Thyroid gland (tissue), 4 donors: ENCODE measurements around the gene DLG2. TPM values are rescaled to one million over a fixed set of nuclear protein-coding genes. Genes with fewer than 3 reads are reported as not detected.

Source experiments
- DNase-seq, 2 donors: peaks; one replicate each; pipeline ENCODE4 v3.0.0-alpha.2; 2019
- H3K27ac ChIP-seq, 3 donors: fragments of 200-600 bp; sonication (generic); 1 replicate in 2 of 3; 2 replicates in 1 of 3; pipeline ENCODE4 v1.5.1; 2016 to 2019; ENCODE audit warnings: mild to moderate bottlenecking in 1 of 3, moderate library complexity in 1 of 3
- H3K27me3 ChIP-seq: fragments of 200-600 bp; sonication (generic); one replicate; pipeline ENCODE4 v1.5.1; 2019
- H3K36me3 ChIP-seq, 2 donors: fragments of 200-600 bp; sonication (generic); one replicate each; pipeline ENCODE4 v1.5.1; 2016 to 2019
- H3K4me1 ChIP-seq, 2 donors: fragments of 200-600 bp; sonication (generic); one replicate each; pipeline ENCODE4 v1.5.1; 2017 to 2019
- H3K4me3 ChIP-seq, 3 donors: fragments of 200-600 bp; sonication (generic); replicated peaks in 1 of 3; 1 replicate in 2 of 3; 2 replicates in 1 of 3; pipeline ENCODE4 v1.5.1; 2016; ENCODE audit warnings: mild to moderate bottlenecking in 1 of 3
- H3K9me3 ChIP-seq: fragments of 200-600 bp; sonication (generic); one replicate; pipeline ENCODE4 v1.5.1; 2017
- CTCF ChIP-seq, 6 experiments: fragments of 200-600 bp in 3 of 6; fragments of 450-650 bp in 3 of 6; sonication (generic) in 3 of 6; IDR thresholded peaks; one replicate each; pipeline ENCODE4 v1.5.1; 2016 to 2019; ENCODE audit warnings: antibody characterized with exemption in 6 of 6, mild to moderate bottlenecking in 2 of 6, inconsistent platforms in 1 of 6, moderate library complexity in 1 of 6
- POLR2A ChIP-seq, 2 donors: fragments of 450-650 bp; IDR thresholded peaks; one replicate each; pipeline ENCODE4 v1.6.1; 2017; ENCODE audit warnings: antibody characterized with exemption in 2 of 2, mild to moderate bottlenecking in 2 of 2, moderate library complexity in 1 of 2
- WGBS, 2 donors: methylation state at CpG; one replicate each; pipeline ENCODE4 v1.1.5; 2017; 5-methylcytosine and 5-hydroxymethylcytosine counted together
- intact Hi-C: fragments of 100-400 bp; cut with DNase I; formaldehyde crosslinking; loops from one replicate; pipeline ENCODE4 v1.15.1; 2023
- total RNA-seq, 4 donors: library from RNA; depleted of rRNA; stranded (reverse); fragments of >200 nt; gene quantifications; one replicate each; pipeline ENCODE4 v1.2.3, GENCODE V29; 2016

The DLG2 gene
- total RNA-seq, 4 donors from 2014 or later = 29.4 to 79.4 (median 42.4) TPM

- TF ChIP-seq POLR2A (IDR thresholded peaks at IDR 0.05) = no peak
- TF ChIP-seq CTCF (IDR thresholded peaks at IDR 0.05) = no peak
- Histone ChIP-seq H3K27ac (no peak overlapping the region), H3K9me3 (no peaks in the 10 kb centered on the region), H3K4me1 (no peaks in the 10 kb centered on the region), H3K4me3 (no peak overlapping the region), H3K27me3 (no peaks in the 10 kb centered on the region), H3K36me3 (no peaks in the 10 kb centered on the region)
- 79 to 84% methylated on average over 2 of the region's 2 CpGs for WGBS, 2 donors
- intact Hi-C loops = no loop called here
- peak; percentile 9 to 35 for DNase-seq
Observed at GRCh38 chr11:84383576-84383975, 1243.6 kb downstream of the DLG2 start.

- Histone ChIP-seq H3K27me3 (no peaks in the 10 kb centered on the region), H3K9me3 (no peaks in the 10 kb centered on the region), H3K4me3 (no peak overlapping the region), H3K4me1 (no peaks in the 10 kb centered on the region), H3K36me3 (no peaks in the 10 kb centered on the region), H3K27ac (no peak overlapping the region)
- DNase-seq = no peak
- TF ChIP-seq CTCF (IDR thresholded peaks at IDR 0.05) = no peak
- intact Hi-C loops = no loop called here
- 65 to 69% methylated on average over 1 of the region's 1 CpG for WGBS, 2 donors
Observed at GRCh38 chr11:84381666-84382065, 1245.5 kb downstream of the DLG2 start.

GRCh38 chr11:84372381-84372950, 1254.7 kb downstream of the DLG2 start:
- Histone ChIP-seq H3K9me3 (no peaks in the 10 kb centered on the region), H3K4me3 (no peak overlapping the region), H3K27ac (no peak overlapping the region), H3K36me3 (no peaks in the 10 kb centered on the region), H3K27me3 (no peaks in the 10 kb centered on the region), H3K4me1 (no peaks in the 10 kb centered on the region)
- intact Hi-C loops = no loop called here
- TF ChIP-seq CTCF (IDR thresholded peaks at IDR 0.05) = no peak
- TF ChIP-seq POLR2A (IDR thresholded peaks at IDR 0.05) = no peak
- WGBS, 2 donors = 75 to 82% methylated on average over 2 of the region's 2 CpGs
- DNase-seq = no peak

GRCh38 chr11:84358034-84358433, 1269.1 kb downstream of the DLG2 start:
- Histone ChIP-seq H3K27me3 (no peaks in the 10 kb centered on the region), H3K4me3 (no peak overlapping the region), H3K4me1 (no peaks in the 10 kb centered on the region), H3K9me3 (no peaks in the 10 kb centered on the region), H3K27ac (no peak overlapping the region), H3K36me3 (no peaks in the 10 kb centered on the region)
- TF ChIP-seq CTCF (IDR thresholded peaks at IDR 0.05) = no peak
- TF ChIP-seq POLR2A (IDR thresholded peaks at IDR 0.05) = no peak
- WGBS, 2 donors = 81 to 84% methylated on average over 2 of the region's 2 CpGs
- no peak for DNase-seq
- intact Hi-C loops = no loop called here

- TF ChIP-seq POLR2A (IDR thresholded peaks at IDR 0.05) (no peak), CTCF (IDR thresholded peaks at IDR 0.05) (no peak)
- no peaks in the 10 kb centered on the region for H3K27me3 ChIP-seq
- intact Hi-C loops = no loop called here
- DNase-seq = no peak
- H3K9me3 ChIP-seq = no peaks in the 10 kb centered on the region
- no peak overlapping the region for H3K27ac ChIP-seq
- H3K4me3 ChIP-seq = no peak overlapping the region
- no peaks in the 10 kb centered on the region for H3K4me1 ChIP-seq
- H3K36me3 ChIP-seq = no peaks in the 10 kb centered on the region
Observed at GRCh38 chr11:84355911-84356310, 1271.2 kb downstream of the DLG2 start.
